ENCODE data around the gene ONECUT3.

- TF ChIP-seq PCBP2 (IDR thresholded peaks at IDR 0.05; ENCODE audit: low read depth, low read length, poor library complexity, severe bottlenecking) = no peak
- no peak for TF ChIP-seq CTCF (IDR thresholded peaks at IDR 0.05 in 2 of 3, conservative IDR thresholded peaks at IDR 0.05 in 1 of 3; ENCODE audit: insufficient read depth in 2 of 3, low read depth in 1 of 3, low read length in 3 of 3)
- no peak for TF ChIP-seq ZNF143 (CRISPR knock-in tag; IDR thresholded peaks at IDR 0.05)
- TF ChIP-seq ZZZ3 (IDR thresholded peaks at IDR 0.05) = no peak
- no peak for TF ChIP-seq PBX2 (CRISPR knock-in tag; IDR thresholded peaks at IDR 0.05; ENCODE audit: low read depth)
- no peak for TF ChIP-seq PBX2 (tag; conservative IDR thresholded peaks at IDR 0.05; ENCODE audit: low read depth)
- TF ChIP-seq PTBP1 (IDR thresholded peaks at IDR 0.05; ENCODE audit: low read depth, low read length) = no peak
- TF ChIP-seq LEF1 (IDR thresholded peaks at IDR 0.05) = no peak
- no peak for TF ChIP-seq POLR2A (conservative IDR thresholded peaks at IDR 0.05)
- TF ChIP-seq ARNT (IDR thresholded peaks at IDR 0.05) = no peak
- no peak for TF ChIP-seq EP400 (IDR thresholded peaks at IDR 0.05)
Observed at GRCh38 chr19:1828279-1829238, 75.3 kb downstream of the ONECUT3 start.
